H7 (cell line): ENCODE results near the gene KCNK3. TPM values are rescaled to one million over a fixed set of nuclear protein-coding genes. Genes with fewer than 3 reads are reported as not detected.
A peak's percentile ranks its signal among the peaks of the same experiment; 100 is the strongest.

Source experiments
- DNase-seq: peaks from one replicate; pipeline ENCODE4 v3.0.0; 2012
- H3K27me3 ChIP-seq: 2 replicates; pipeline ENCODE4 v1.6.0; 2011; ENCODE audit warnings: mild to moderate bottlenecking, low read length; ENCODE audit not compliant: control insufficient read depth, insufficient read depth
- H3K36me3 ChIP-seq: replicated peaks from 2 replicates; pipeline ENCODE4 v1.5.1; 2011; ENCODE audit warnings: low read length; ENCODE audit not compliant: control insufficient read depth, insufficient read depth
- H3K4me3 ChIP-seq: 2 replicates; pipeline ENCODE4 v1.5.1; 2011; ENCODE audit warnings: low read depth, mild to moderate bottlenecking, control low read depth, low read length, moderate library complexity; ENCODE audit not compliant: insufficient read depth
- total RNA-seq: library from RNA; depleted of rRNA; stranded (reverse); fragments of >200 nt; shearing (Covaris generic); gene quantifications from 2 replicates; pipeline ENCODE4 v1.2.3, GENCODE V29; 2014

The KCNK3 gene
- total RNA-seq, 1 experiment from 2014 or later = 0.48 TPM

DNA sequence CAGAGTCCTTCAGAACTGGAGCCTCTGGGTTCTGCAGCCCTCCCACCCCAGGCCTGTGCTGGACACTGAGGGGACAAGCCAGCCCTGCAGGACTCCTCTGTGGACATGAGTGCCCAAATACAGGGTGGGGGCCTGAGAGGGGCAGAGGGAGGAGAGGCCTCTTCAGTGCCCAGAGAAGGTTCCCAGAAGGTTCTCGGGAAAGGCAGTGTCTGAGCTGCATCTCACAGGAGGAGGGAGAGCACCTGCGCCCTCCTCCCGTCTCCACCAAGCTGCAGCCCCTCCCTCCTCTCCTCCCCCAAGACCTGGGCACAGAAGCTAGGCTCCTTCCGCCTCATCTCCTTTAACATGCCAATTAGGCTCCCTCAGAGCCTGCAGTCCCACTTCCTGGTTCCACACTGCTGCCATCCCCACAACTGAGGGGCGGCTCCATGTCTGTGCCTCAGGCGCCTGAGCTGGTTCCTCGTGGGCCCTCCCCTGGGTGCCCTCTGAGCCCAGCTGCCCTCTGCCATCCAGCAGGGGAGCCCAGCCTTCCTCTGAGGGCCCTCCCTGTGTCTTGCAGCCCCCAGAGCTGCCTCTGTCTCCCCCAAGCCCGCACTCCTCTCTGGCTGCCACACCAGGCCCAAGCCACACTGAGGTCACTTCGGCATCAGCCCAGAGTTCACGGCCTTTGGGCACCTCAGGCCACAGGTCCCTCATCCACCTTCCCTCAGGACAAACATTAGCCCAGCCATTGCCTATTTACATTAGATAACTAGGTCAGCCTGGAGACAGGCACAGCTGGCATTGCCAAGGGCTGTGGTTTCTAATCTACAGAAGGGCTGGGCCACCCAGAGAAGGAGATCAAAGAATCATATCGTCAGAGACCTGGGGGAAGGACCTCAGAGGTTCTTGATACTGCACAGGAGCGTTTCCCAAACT lies 28.9 kb downstream of the KCNK3 start:
- H3K4me3 ChIP-seq = no peak overlapping the region
- no peaks in the 10 kb centered on the region for H3K36me3 ChIP-seq
- DNase-seq = peak; percentile 85
- H3K27me3 ChIP-seq = no peaks in the 10 kb centered on the region

DNA sequence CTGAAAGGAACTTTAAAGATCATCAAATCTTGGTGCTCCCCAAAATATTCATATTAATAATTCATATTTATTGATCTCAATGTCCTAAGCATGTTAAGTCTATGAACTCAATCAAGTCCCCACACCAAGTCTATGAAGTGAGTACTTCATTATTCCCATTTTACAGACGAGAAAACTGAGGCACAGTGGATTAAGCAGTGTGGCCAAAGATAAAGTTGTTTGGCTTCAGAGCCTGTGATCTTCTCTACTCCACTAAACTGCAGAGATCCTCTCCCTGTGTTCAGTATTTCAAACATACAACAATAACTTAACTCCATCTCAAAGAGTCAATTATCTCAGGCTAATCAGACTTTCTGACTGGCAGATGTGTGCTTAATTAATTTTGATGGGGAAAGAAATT lies 29.8 kb downstream of the KCNK3 start:
- DNase-seq = no peak
- no peak overlapping the region for H3K4me3 ChIP-seq
- H3K27me3 ChIP-seq = no peaks in the 10 kb centered on the region
- H3K36me3 ChIP-seq = no peaks in the 10 kb centered on the region

DNA sequence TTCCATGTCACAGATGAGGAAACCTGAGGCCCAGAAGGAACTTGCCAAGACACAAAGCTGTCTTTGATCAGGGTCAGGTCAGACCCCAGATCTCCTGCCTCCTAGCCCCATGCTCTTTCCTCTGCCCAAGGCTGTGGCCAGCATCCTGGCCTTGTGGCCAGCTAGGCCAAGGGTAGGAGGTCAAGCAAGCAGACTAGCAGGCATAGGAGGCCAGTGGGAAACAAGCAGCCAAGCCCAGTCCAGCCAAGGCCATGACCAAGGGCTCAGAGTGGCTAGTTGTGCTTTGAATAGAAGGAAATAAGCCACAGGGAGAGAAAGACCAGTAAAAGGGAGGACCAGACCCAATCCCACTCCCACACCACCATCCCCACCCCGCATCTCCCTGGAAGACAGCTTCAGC lies 30.4 kb downstream of the KCNK3 start:
- H3K36me3 ChIP-seq = no peaks in the 10 kb centered on the region
- no peaks in the 10 kb centered on the region for H3K27me3 ChIP-seq
- no peak overlapping the region for H3K4me3 ChIP-seq
- DNase-seq = no peak

DNA sequence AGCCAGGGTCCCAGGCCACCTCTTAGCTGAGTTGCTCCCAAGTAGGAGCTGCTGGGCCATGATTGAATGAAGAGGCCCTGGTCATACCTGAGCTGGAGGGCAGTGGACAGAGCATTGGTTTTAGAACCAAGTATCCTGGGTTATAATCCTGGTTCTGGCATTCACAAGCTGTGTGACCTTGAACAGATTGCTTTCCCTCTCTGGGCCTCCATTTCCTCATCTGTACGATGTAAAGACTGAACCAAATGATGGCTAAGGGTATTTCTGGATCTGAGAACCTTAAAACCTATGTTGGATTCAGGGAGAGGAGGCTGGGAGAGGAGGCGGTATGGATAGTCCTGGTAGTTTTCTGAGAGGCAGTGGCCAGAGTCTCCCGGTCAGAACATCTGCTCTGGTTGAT lies 31.0 kb downstream of the KCNK3 start:
- no peak overlapping the region for H3K4me3 ChIP-seq

DNA sequence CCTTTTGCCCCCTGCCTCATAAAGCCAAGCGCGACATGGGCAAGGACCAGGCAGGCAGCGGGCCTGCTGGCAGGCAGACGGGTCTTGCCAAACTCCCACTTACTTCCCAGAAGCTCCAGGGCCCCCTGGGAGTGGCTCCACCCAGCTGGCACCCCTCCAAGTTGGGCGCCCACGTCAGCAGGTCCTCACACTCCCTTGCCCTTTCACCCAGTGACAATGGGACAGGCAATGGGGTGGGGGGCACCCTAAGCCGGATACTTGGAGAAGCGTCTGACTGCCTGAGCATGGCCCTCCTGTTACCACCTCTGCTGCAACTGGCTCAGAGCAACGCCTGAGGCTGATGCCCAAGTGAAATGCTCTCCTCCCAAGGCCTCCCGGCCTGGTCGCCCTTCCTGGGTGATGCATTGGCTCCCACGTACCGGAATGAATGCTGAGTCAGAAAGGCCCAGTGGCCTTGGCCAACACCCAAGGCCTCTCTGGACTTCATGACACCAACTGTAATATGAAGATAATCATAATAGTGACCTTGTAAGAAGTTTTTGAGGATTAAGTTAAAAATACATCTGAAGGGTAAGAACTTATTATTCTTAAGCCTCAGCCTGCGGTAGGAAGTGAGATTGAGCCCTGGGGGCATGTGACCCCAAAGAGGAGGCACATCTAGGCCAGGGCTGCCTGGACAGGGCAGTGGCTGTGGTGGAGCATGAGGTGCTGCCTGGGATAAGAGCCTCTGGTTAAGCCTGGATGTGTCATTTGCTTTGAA lies 31.6 kb downstream of the KCNK3 start:
- no peaks in the 10 kb centered on the region for H3K27me3 ChIP-seq
- no peak overlapping the region for H3K4me3 ChIP-seq
- no peaks in the 10 kb centered on the region for H3K36me3 ChIP-seq
- no peak for DNase-seq

More for the DNA sequence above, 31.0 kb downstream of the KCNK3 start:
- no peak for DNase-seq
- Histone ChIP-seq H3K27me3 (no peaks in the 10 kb centered on the region), H3K36me3 (no peaks in the 10 kb centered on the region)

DNA sequence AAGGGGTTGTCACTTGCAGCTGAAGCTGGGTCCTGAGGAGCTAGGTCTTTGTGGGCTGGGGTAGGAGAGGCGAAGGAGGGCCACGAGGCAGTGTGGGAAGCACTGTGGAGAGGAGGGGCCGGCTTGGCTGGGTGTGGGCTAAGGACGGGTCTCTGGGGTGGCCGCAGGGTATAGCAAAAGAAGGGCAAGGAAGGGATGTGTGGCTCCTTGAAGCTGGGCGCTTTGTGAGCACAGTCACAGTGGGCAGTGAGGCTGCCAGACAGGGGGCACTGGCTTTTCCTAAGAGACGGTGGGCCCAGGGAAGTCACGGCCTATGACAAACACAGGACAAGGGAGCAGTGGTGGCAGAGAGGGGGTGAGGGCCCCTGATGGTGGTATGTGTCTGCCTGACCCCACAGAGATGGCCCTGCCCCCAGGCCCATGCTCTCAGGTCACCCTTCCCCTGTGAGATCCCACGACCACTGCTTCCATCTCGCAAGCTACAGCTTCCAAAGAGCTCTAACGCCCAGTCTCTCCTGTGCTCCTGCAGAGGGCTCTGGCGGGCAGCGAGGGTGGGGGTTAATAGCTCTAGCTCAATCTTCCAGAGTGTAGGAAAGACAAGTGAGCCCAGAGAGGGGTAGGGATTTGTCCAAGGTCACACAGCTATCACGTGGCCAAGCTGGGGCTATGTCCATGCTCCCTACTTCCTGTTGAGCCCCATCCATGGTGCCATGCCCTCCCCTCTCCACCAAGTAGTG lies 32.4 kb downstream of the KCNK3 start:
- no peaks in the 10 kb centered on the region for H3K36me3 ChIP-seq
- H3K4me3 ChIP-seq = no peak overlapping the region
- no peak for DNase-seq
- no peaks in the 10 kb centered on the region for H3K27me3 ChIP-seq

DNA sequence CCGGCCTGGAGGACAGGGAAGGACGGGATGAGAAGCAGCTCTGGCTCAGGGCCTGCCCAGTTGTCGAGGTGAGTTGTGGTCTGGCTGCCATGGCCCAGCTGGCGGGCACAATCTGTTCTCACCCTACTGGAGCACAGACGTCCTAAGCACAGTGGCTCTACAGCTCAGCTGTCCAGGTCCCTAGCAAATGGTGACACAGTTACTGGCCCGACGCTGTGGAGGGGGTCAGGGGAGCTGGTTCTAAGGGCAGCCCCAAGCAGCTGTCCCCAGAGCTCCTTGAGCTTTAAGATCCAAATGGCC lies 32.9 kb downstream of the KCNK3 start:
- DNase-seq = no peak
- H3K4me3 ChIP-seq = no peak overlapping the region
- no peaks in the 10 kb centered on the region for H3K27me3 ChIP-seq
- no peaks in the 10 kb centered on the region for H3K36me3 ChIP-seq

DNA sequence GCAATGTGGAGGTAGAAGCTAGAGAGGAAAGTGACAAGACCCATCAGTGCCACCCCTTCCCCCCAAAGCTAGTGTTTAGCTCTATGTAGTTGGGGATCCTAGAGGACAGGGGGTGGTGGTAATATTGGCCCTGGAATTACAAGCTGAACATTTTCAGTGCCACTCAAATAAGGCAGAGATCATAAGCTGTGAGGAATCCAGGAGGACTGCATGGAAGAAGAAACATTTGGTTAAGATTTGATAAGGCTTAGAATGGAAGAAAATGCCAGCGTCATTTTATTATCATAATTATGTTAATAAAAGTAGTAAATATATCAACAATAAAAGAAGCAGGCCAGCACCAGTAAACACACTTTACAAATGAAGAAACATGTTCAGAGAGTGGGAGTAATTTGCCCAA lies 33.7 kb downstream of the KCNK3 start:
- Histone ChIP-seq H3K27me3 (no peaks in the 10 kb centered on the region), H3K4me3 (no peak overlapping the region), H3K36me3 (no peaks in the 10 kb centered on the region)
- DNase-seq = no peak

DNA sequence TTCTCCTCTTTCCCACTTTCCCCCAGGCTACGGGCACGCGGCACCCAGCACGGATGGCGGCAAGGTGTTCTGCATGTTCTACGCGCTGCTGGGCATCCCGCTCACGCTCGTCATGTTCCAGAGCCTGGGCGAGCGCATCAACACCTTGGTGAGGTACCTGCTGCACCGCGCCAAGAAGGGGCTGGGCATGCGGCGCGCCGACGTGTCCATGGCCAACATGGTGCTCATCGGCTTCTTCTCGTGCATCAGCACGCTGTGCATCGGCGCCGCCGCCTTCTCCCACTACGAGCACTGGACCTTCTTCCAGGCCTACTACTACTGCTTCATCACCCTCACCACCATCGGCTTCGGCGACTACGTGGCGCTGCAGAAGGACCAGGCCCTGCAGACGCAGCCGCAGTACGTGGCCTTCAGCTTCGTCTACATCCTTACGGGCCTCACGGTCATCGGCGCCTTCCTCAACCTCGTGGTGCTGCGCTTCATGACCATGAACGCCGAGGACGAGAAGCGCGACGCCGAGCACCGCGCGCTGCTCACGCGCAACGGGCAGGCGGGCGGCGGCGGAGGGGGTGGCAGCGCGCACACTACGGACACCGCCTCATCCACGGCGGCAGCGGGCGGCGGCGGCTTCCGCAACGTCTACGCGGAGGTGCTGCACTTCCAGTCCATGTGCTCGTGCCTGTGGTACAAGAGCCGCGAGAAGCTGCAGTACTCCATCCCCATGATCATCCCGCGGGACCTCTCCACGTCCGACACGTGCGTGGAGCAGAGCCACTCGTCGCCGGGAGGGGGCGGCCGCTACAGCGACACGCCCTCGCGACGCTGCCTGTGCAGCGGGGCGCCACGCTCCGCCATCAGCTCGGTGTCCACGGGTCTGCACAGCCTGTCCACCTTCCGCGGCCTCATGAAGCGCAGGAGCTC lies 35.4 kb downstream of the KCNK3 start:
- Histone ChIP-seq H3K36me3 (no peaks in the 10 kb centered on the region), H3K27me3 (no peaks in the 10 kb centered on the region), H3K4me3 (no peak overlapping the region)
- DNase-seq = peak; percentile 74

DNA sequence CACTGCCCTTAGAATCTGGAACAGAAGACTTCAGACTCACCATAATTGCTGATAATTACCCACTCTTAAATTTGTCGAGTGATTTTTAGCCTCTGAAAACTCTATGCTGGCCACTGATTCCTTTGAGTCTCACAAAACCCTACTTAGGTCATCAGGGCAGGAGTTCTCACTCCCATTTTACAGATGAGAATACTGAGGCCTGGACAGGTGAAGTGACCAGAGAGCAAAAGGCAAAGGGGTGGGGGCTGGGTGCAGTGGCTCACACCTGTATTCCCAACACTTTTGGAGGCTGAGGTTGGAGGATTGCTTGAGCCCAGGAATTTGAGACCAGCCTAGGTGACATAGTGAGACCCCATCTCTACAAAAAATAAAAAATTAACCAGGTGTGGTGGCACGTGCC lies 36.8 kb downstream of the KCNK3 start:
- Histone ChIP-seq H3K36me3 (no peaks in the 10 kb centered on the region), H3K27me3 (no peaks in the 10 kb centered on the region), H3K4me3 (no peak overlapping the region)
- DNase-seq = no peak

DNA sequence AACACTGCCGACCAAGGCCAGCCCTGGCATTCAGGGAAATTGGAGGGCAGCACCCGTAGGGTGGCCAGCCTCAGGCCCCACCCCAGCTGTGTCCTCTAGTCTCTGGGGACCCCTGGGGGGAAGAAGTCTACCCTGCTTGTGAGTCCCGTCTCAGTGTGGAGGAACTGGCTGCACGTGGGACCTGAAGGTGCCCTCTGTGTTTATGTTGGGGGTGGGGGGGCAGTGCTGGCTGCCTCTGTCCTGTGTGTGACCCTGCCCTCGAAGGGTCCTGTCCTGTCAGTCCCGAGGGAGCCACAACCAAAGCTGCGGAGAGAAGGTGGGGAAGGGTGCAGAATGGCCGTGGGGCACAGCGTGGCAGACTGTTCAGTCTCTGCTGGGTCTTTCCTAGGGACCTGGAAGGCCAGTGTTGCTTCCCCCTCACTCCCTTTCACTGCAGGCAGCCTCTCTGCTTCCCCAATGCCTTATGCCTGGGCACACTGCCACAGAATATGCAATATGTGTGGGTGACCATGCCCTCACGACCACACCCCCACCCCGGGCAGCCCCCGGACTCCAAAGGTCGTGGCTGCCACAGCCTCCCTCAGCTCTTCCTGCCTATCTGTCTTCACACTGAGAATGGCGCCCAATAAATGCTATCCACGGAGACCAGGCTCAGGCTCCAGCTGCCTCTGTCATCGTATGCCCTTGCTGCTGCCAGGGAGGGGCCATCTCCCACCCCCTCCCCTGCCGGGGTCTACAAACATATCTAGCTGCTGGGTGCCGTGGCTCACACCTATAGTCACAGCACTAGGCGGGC lies 38.2 kb downstream of the KCNK3 start:
- H3K4me3 ChIP-seq = no peak overlapping the region
- H3K27me3 ChIP-seq = no peaks in the 10 kb centered on the region
- DNase-seq = no peak
- H3K36me3 ChIP-seq = no peaks in the 10 kb centered on the region

DNA sequence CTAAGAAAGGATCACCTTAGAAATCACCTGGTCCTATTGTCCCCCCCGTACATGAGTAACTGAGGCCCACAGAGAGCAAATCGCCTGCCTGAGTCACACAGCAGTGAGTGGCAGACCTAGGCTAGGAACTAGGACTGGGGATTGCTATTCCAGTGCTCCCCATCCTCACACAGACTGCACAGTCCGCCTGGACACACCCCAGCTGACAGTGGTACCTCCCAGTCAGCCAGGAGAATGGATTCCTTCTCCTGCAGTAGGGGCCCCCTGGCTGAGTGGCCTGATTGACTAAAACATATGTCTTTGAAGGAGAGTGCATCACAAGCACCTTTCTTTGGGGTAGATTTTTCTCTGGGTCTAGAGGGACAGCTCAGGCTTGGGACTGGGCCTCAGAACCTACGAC lies 39.2 kb downstream of the KCNK3 start:
- no peaks in the 10 kb centered on the region for H3K27me3 ChIP-seq
- no peak for DNase-seq
- no peak overlapping the region for H3K4me3 ChIP-seq

DNA sequence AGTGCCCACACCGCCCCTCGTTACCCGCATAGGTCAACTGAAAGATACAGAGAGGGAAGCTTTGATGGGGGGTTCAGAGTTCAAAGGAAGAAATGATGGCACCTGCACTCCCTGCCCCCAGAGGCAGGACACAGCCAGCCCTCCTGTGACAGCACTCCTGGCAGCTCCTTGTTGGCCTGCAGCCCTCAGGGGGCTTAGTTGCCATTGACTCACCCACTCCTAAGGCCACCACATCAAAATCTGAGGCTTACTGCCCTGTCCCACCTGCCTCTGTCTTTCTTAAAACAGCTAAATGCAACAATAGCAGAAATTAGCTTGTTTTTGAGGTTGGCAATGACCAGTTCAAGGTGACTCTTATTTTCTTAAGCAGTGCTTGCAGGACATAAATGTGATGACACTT lies 39.9 kb downstream of the KCNK3 start:
- Histone ChIP-seq H3K4me3 (no peak overlapping the region), H3K36me3 (no peaks in the 10 kb centered on the region), H3K27me3 (no peaks in the 10 kb centered on the region)
- no peak for DNase-seq

More for the DNA sequence above, 39.2 kb downstream of the KCNK3 start:
- no peaks in the 10 kb centered on the region for H3K36me3 ChIP-seq
